HG03469 (cell line): ENCODE results near the gene TPCN1.

Source experiments
- ATAC-seq: cut with Tn5 transposase; IDR thresholded peaks from one replicate; pipeline ENCODE4 v1.9.1; 2021; ENCODE audit warnings: mild to moderate bottlenecking, moderate library complexity, moderate number of reproducible peaks; ENCODE audit not compliant: unreplicated experiment

Gene TPCN1

GRCh38 chr12:113239811-113240331 is 18.6 kb downstream of the TPCN1 start:
- ATAC-seq: no peak

- no peak for ATAC-seq
These were observed 19.1 kb downstream of the TPCN1 start for GRCh38 chr12:113240395-113240794.

- ATAC-seq: no peak
These were observed 20.1 kb downstream of the TPCN1 start for GRCh38 chr12:113241191-113242025.

- ATAC-seq: no peak
These were observed 20.8 kb downstream of the TPCN1 start for GRCh38 chr12:113242026-113242418.

GRCh38 chr12:113242560-113242959 is 21.3 kb downstream of the TPCN1 start:
- ATAC-seq: no peak

- no peak for ATAC-seq
These were observed 22.8 kb downstream of the TPCN1 start for GRCh38 chr12:113244047-113244460.

- no peak for ATAC-seq
These were observed 23.3 kb downstream of the TPCN1 start for GRCh38 chr12:113244478-113244958.

- ATAC-seq: no peak
These were observed 24.6 kb downstream of the TPCN1 start for GRCh38 chr12:113245695-113246477.

- ATAC-seq: no peak
These were observed 25.3 kb downstream of the TPCN1 start for GRCh38 chr12:113246478-113247122.

- ATAC-seq: no peak
These were observed 26.1 kb downstream of the TPCN1 start for GRCh38 chr12:113247123-113248050.

GRCh38 chr12:113248051-113248825 is 27.0 kb downstream of the TPCN1 start:
- no peak for ATAC-seq

- ATAC-seq: no peak
These were observed 27.7 kb downstream of the TPCN1 start for GRCh38 chr12:113248842-113249435.

GRCh38 chr12:113249546-113249945 is 28.3 kb downstream of the TPCN1 start:
- ATAC-seq: no peak

- no peak for ATAC-seq
These were observed 28.8 kb downstream of the TPCN1 start for GRCh38 chr12:113250045-113250444.

GRCh38 chr12:113251404-113252070 is 30.3 kb downstream of the TPCN1 start:
- ATAC-seq: no peak

- ATAC-seq: no peak
These were observed 31.2 kb downstream of the TPCN1 start for GRCh38 chr12:113252494-113252893.

- ATAC-seq: no peak
These were observed 32.4 kb downstream of the TPCN1 start for GRCh38 chr12:113253532-113254285.

GRCh38 chr12:113254298-113254697 is 33.0 kb downstream of the TPCN1 start:
- no peak for ATAC-seq
